Caco-2 (cell line): ENCODE measurements around the gene CENPF. TPM values are rescaled to one million over a fixed set of nuclear protein-coding genes. Genes with fewer than 3 reads are reported as not detected.

Experiments used
- BruUV-seq: library from RNA; stranded (reverse); fragments of 400-500 nt; replicated peaks from 2 replicates; lab custom pipeline; 2021; lab: Mats Ljungman, UMichigan
- CTCF ChIA-PET: fragments of 300-600 bp; sonication (Branson Sonifier 250); formaldehyde crosslinking; loops from one replicate; lab custom pipeline; 2022; ENCODE audit warnings: antibody characterized with exemption; lab: Charles Lee
- POLR2A ChIA-PET: fragments of 300-600 bp; sonication (Branson Sonifier 250); formaldehyde crosslinking; loops from one replicate; lab custom pipeline; 2022; ENCODE audit warnings: antibody characterized with exemption; lab: Charles Lee
- DNase-seq, 2 experiments: peaks; one replicate each; pipeline versions ENCODE4 v3.0.0 to v3.0.0-alpha.2; 2020 to 2022
- H3K27me3 ChIP-seq: replicated peaks from 2 replicates; pipeline ENCODE4 v1.6.0; 2011; ENCODE audit warnings: low read length; ENCODE audit not compliant: control insufficient read depth, insufficient read depth
- H3K36me3 ChIP-seq: 2 replicates; pipeline ENCODE4 v1.5.1; 2011; ENCODE audit warnings: low read length; ENCODE audit not compliant: control insufficient read depth, insufficient read depth
- H3K4me1 ChIP-seq: fragments of 250-450 bp; sonication (Bioruptor Pico); 2 replicates; pipeline ENCODE4 v1.5.1; 2020; ENCODE audit warnings: mild to moderate bottlenecking
- H3K4me3 ChIP-seq: 2 replicates; pipeline ENCODE4 v1.5.1; 2011; ENCODE audit warnings: low read depth, mild to moderate bottlenecking, control low read depth, low read length
- H3K9me3 ChIP-seq: fragments of 250-450 bp; sonication (Bioruptor Pico); 2 replicates; pipeline ENCODE4 v1.5.1; 2020; ENCODE audit warnings: mild to moderate bottlenecking, moderate library complexity
- H3K27ac Mint-ChIP-seq: one replicate; pipeline ENCODE4 v1.8.0; 2022; ENCODE audit warnings: mixed read lengths; ENCODE audit not compliant: unreplicated experiment
- H3K27me3 Mint-ChIP-seq: one replicate; pipeline ENCODE4 v1.8.0; 2022; ENCODE audit warnings: mixed read lengths; ENCODE audit not compliant: insufficient read depth, unreplicated experiment
- H3K36me3 Mint-ChIP-seq: one replicate; pipeline ENCODE4 v1.8.0; 2022; ENCODE audit warnings: mild to moderate bottlenecking, mixed read lengths; ENCODE audit not compliant: insufficient read depth, unreplicated experiment
- H3K4me1 Mint-ChIP-seq: one replicate; pipeline ENCODE4 v1.8.0; 2022; ENCODE audit warnings: low read depth, mixed read lengths; ENCODE audit not compliant: unreplicated experiment
- H3K4me3 Mint-ChIP-seq: one replicate; pipeline ENCODE4 v1.8.0; 2022; ENCODE audit warnings: mild to moderate bottlenecking, moderate library complexity, mixed read lengths; ENCODE audit not compliant: unreplicated experiment
- H3K9me3 Mint-ChIP-seq: one replicate; pipeline ENCODE4 v1.8.0; 2022; ENCODE audit warnings: mixed read lengths; ENCODE audit not compliant: unreplicated experiment
- CTCF ChIP-seq, 2 experiments: fragments of 200-600 bp in 1 of 2; IDR thresholded peaks; 1 replicate in 1 of 2; 2 replicates in 1 of 2; pipeline versions ENCODE4 v1.5.1 to v1.8.0; 2011 to 2022; ENCODE audit warnings: antibody characterized with exemption in 1 of 2, control low read depth in 1 of 2, inconsistent platforms in 1 of 2, low read depth in 1 of 2, low read length in 1 of 2, mild to moderate bottlenecking in 1 of 2, moderate library complexity in 1 of 2; ENCODE audit not compliant: insufficient read depth in 1 of 2, severe bottlenecking in 1 of 2, unreplicated experiment in 1 of 2
- intact Hi-C: fragments of 100-400 bp; cut with micrococcal nuclease; formaldehyde crosslinking; loops from one replicate; pipeline ENCODE4 v1.10.0; 2022; ENCODE audit not compliant: unreplicated experiment
- total RNA-seq: library from RNA; stranded (reverse); gene quantifications from 2 replicates; pipeline ENCODE4 v1.2.3, GENCODE V29; 2022

Gene CENPF
- total RNA-seq, 1 experiment from 2014 or later: 145 TPM

DNA sequence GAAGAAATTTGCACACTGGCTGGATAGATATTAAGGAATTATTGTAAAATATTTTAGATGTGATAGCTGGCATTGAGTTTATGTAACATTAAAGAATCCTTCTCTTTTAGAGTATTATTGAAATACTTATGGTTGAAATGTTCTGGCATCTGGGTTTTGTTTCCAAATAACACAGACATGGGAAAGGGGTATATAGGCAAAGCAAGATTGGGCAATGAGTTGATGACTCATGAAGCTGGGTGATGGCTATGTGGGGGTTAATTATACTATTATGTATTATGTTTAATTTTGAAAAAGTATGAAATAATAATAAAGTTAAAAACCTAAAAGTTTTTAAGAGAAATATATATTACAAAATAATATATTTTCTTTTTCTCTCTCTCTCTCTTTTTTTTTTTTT lies 39.1 kb upstream of the CENPF start:
- Mint-ChIP-seq H3K27ac (no peak overlapping the region), H3K9me3 (no peaks in the 10 kb centered on the region), H3K4me3 (no peak overlapping the region), H3K27me3 (no peaks in the 10 kb centered on the region), H3K36me3 (no peaks in the 10 kb centered on the region), H3K4me1 (peaks cover 8% of the 10 kb centered on the region)
- TF ChIP-seq CTCF (IDR thresholded peaks at IDR 0.05; ENCODE audit: insufficient read depth in 1 of 2, low read depth in 1 of 2, low read length in 1 of 2, severe bottlenecking in 1 of 2, unreplicated experiment in 1 of 2): no peak
- no TSS peak for BruUV-seq
- CTCF ChIA-PET: no interaction called here
- H3K4me3 ChIP-seq: no peak overlapping the region
- H3K36me3 ChIP-seq: no peaks in the 10 kb centered on the region; the same call in 1 of the 2 replicates
- no peak for DNase-seq
- no peaks in the 10 kb centered on the region for H3K27me3 ChIP-seq
- H3K4me1 ChIP-seq: no peaks in the 10 kb centered on the region
- POLR2A ChIA-PET: interaction anchor here (0.6 kb wide), 1 partner anchor 26 kb away, joined by 3 read pairs; no protein-coding TSS in a partner anchor
- intact Hi-C loops: no loop called here
- H3K9me3 ChIP-seq: no peaks in the 10 kb centered on the region; the same call in 1 of the 2 replicates

GRCh38 chr1:214565310-214565709 lies 37.7 kb upstream of the CENPF start:
- H3K27me3 Mint-ChIP-seq: no peaks in the 10 kb centered on the region
- POLR2A ChIA-PET: interaction anchor here (1.0 kb wide), 1 partner anchor 14 kb away, joined by 6 read pairs; the partner anchor contains the start of gene PTPN14
- no peaks in the 10 kb centered on the region for H3K4me1 ChIP-seq
- no peak overlapping the region for H3K4me3 ChIP-seq
- no peaks in the 10 kb centered on the region for H3K27me3 ChIP-seq
- intact Hi-C loops: no loop called here
- peaks cover 5% of the 10 kb centered on the region for H3K4me1 Mint-ChIP-seq
- CTCF ChIA-PET: no interaction called here
- no peak for TF ChIP-seq CTCF (IDR thresholded peaks at IDR 0.05; ENCODE audit: insufficient read depth in 1 of 2, low read depth in 1 of 2, low read length in 1 of 2, severe bottlenecking in 1 of 2, unreplicated experiment in 1 of 2)
- H3K36me3 ChIP-seq: no peaks in the 10 kb centered on the region; the same call in 1 of the 2 replicates
- no TSS peak for BruUV-seq
- DNase-seq: no peak
- H3K9me3 ChIP-seq: no peaks in the 10 kb centered on the region; the same call in 1 of the 2 replicates
- H3K36me3 Mint-ChIP-seq: no peaks in the 10 kb centered on the region
- H3K4me3 Mint-ChIP-seq: no peak overlapping the region
- no peaks in the 10 kb centered on the region for H3K9me3 Mint-ChIP-seq
- H3K27ac Mint-ChIP-seq: no peak overlapping the region

GRCh38 chr1:214566158-214567104 lies 36.6 kb upstream of the CENPF start:
- Histone ChIP-seq H3K27me3 (no peaks in the 10 kb centered on the region), H3K9me3 (no peaks in the 10 kb centered on the region; the same call in 1 of the 2 replicates), H3K36me3 (no peaks in the 10 kb centered on the region), H3K4me3 (no peak overlapping the region), H3K4me1 (no peaks in the 10 kb centered on the region)
- peaks cover 5% of the 10 kb centered on the region for H3K4me1 Mint-ChIP-seq
- no peaks in the 10 kb centered on the region for H3K9me3 Mint-ChIP-seq
- no peaks in the 10 kb centered on the region for H3K36me3 Mint-ChIP-seq
- BruUV-seq: no TSS peak
- ChIA-PET POLR2A (interaction anchor here (1.0 kb wide), 1 partner anchor 15 kb away, joined by 6 read pairs; the partner anchor contains the start of gene PTPN14), CTCF (interaction anchor here (1.4 kb wide), 1 partner anchor 235 kb away, joined by 3 read pairs; no protein-coding TSS in a partner anchor)
- DNase-seq: no peak
- TF ChIP-seq CTCF (IDR thresholded peaks at IDR 0.05; ENCODE audit: insufficient read depth in 1 of 2, low read depth in 1 of 2, low read length in 1 of 2, severe bottlenecking in 1 of 2, unreplicated experiment in 1 of 2): no peak
- H3K4me3 Mint-ChIP-seq: no peak overlapping the region
- intact Hi-C loops: no loop called here
- H3K27me3 Mint-ChIP-seq: no peaks in the 10 kb centered on the region
- H3K27ac Mint-ChIP-seq: no peak overlapping the region
